Measurements from ENCODE around the gene CBX7. TPM values are rescaled to one million over a fixed set of nuclear protein-coding genes. Genes with fewer than 3 reads are reported as not detected.

The CBX7 gene
- polyA plus RNA-seq, 1 donor: 15.3 TPM

DNA sequence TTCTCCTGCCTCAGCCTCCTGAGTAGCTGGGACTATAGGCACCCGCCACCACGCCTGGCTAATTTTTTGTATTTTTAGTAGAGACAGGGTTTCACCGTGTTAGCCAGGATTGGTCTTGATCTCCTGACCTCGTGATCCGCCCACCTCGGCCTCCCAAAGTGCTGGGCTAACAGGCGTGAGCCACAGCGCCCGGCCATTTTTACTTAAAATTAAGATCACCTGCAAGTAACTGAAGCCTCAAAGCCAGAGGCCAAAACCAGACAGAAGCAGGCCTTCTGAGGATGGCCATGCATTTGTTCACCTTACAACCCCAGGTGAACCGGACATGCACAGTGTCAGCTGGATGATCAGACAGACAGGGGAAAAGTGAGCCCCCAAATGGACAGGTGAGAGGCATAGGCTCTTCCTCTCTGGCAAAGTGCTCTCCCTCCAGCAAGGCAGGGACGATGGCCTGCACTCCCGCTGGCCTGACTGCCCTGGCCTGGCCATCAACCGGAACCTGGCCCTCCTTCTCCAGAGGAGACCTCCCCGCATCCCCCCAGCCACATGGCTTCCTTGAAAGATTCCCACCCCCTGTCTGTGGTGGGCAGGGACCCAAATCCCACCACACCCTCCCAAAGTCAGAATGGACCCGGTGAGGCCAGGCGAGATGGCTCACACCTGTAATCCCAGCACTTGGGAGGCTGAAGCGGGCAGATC is 29.6 kb downstream of the CBX7 start:
- Histone ChIP-seq H3K4me3 (ENCODE audit: low read length) (no peak overlapping the region), H3K9me3 (ENCODE audit: control insufficient read depth, low read depth, low read length) (no peaks in the 10 kb centered on the region), H3K36me3 (ENCODE audit: control insufficient read depth, insufficient read depth, low read length) (no peaks in the 10 kb centered on the region), H3K4me1 (ENCODE audit: control insufficient read depth, insufficient read depth, low read length) (no peaks in the 10 kb centered on the region), H3K27me3 (ENCODE audit: control insufficient read depth, insufficient read depth, low read length) (no peaks in the 10 kb centered on the region), H3K27ac (ENCODE audit: low read length) (no peak overlapping the region)
- no peak for DNase-seq
- WGBS (ENCODE audit: insufficient coverage, low lambda C conversion rate): no CpG with 5 or more reads among the region's 17 CpGs

DNA sequence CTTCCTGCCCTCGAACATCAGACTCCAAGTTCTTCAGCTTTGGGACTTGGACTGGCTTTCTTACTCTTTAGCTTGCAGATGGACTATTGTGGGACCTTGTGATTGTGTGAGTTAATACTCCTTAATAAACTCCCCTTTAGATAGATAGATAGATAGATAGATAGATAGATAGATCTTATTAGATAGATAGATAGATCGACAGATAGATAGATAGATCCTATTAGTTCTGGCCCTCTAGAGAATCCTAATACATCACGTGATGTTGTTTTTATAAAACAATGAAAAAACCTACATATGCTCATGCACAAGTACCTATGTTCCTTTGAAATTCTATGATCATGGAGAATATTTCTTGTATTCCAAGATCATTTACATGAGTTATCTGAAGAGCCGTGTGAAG is 31.5 kb downstream of the CBX7 start:
- no peak overlapping the region for H3K4me3 ChIP-seq (ENCODE audit: low read length)
- no peaks in the 10 kb centered on the region for H3K4me1 ChIP-seq (ENCODE audit: control insufficient read depth, insufficient read depth, low read length)
- H3K9me3 ChIP-seq (ENCODE audit: control insufficient read depth, low read depth, low read length): no peaks in the 10 kb centered on the region
- no peak overlapping the region for H3K27ac ChIP-seq (ENCODE audit: low read length)
- H3K27me3 ChIP-seq (ENCODE audit: control insufficient read depth, insufficient read depth, low read length): peaks cover 2% of the 10 kb centered on the region
- 90% methylated on average over 2 of the region's 4 CpGs for WGBS (ENCODE audit: insufficient coverage, low lambda C conversion rate)
- DNase-seq: no peak
- no peaks in the 10 kb centered on the region for H3K36me3 ChIP-seq (ENCODE audit: control insufficient read depth, insufficient read depth, low read length)

DNA sequence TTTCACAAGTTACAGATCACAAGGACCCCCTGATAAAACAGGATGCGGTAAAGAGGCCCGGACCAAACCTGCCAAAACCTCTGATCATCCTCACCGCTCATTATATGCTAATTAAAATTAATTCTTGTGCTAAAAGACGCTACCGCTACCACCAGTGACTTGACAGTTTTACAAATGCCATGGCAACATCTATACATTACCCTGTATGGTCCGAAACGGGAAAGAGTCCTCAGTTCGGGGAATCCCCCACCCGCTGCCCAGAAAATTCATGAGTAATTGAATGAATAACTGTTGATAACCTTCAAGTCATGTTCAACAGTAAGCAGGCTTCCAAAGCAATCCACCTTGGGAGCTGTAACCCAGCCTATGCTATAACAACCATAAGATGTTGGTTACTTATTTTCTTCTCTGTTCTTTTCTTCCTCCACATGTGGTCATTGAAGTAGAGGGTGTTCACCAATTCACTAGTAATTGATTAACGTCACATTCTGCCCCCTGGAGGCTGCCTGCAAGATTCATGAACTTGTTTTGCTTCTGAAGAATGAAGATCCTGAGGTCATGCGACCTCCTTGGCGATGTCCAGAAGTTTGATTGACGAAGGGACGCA is 34.8 kb downstream of the CBX7 start:
- WGBS (ENCODE audit: insufficient coverage, low lambda C conversion rate): no CpG with 5 or more reads among the region's 14 CpGs
- H3K9me3 ChIP-seq (ENCODE audit: control insufficient read depth, low read depth, low read length): no peaks in the 10 kb centered on the region
- H3K27me3 ChIP-seq (ENCODE audit: control insufficient read depth, insufficient read depth, low read length): peaks cover 27% of the 10 kb centered on the region
- H3K36me3 ChIP-seq (ENCODE audit: control insufficient read depth, insufficient read depth, low read length): no peaks in the 10 kb centered on the region
- no peak overlapping the region for H3K27ac ChIP-seq (ENCODE audit: low read length)
- H3K4me1 ChIP-seq (ENCODE audit: control insufficient read depth, insufficient read depth, low read length): no peaks in the 10 kb centered on the region
- no peak overlapping the region for H3K4me3 ChIP-seq (ENCODE audit: low read length)
- DNase-seq: peak; percentile 53 to 59

DNA sequence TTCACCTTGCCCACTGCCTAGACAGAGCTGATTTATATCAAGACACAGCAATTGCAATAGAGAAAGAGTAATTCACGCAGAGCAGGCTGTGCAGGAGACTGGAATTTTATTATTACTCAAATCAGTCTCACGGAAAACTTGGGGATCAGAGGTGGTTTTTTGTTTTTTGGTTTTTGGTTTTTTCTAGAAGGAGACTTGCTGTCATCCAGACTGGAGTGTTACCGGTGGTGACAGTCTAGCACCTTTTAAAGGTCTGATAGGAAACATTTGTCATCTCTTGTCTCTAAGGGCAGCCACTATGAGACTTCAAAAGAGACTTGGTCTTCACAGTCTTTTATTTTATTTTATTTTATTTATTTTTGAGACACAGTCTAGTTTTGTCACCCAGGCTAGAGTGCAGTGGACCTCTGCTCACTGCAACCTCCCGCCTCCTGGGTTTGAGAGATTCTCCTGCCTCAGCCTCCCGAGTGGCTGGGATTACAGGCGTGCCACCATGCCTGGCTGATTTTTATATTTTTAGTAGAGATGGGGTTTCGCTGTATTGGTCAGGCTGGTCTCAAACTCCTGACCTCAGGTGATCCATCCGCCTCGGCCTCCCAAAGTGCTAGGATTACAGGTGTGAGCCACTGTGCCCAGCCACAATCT is 36.4 kb downstream of the CBX7 start:
- H3K36me3 ChIP-seq (ENCODE audit: control insufficient read depth, insufficient read depth, low read length): no peaks in the 10 kb centered on the region
- H3K9me3 ChIP-seq (ENCODE audit: control insufficient read depth, low read depth, low read length): no peaks in the 10 kb centered on the region
- no peak overlapping the region for H3K4me3 ChIP-seq (ENCODE audit: low read length)
- 56% methylated on average over 1 of the region's 9 CpGs for WGBS (ENCODE audit: insufficient coverage, low lambda C conversion rate)
- H3K27ac ChIP-seq (ENCODE audit: low read length): no peak overlapping the region
- no peaks in the 10 kb centered on the region for H3K4me1 ChIP-seq (ENCODE audit: control insufficient read depth, insufficient read depth, low read length)
- DNase-seq: no peak
- H3K27me3 ChIP-seq (ENCODE audit: control insufficient read depth, insufficient read depth, low read length): peaks cover 27% of the 10 kb centered on the region

DNA sequence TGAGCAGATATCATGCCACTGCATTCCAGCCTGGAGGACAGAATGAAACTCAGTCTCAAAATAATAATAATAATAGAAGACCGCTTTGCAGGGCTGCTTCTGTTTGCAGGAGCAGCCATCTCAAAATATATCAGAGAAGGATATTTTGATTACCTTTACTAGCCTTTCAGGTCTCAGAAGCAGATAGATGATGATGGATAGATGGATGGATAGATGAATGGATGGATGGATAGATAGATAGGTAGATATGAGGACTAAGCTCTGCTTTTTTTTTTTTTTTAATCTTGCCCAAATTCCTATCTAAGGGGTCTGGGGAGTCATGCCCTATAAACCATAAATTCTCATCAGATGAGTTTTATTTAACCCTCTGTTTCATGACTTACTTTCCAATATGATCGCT is 36.9 kb downstream of the CBX7 start:
- no peaks in the 10 kb centered on the region for H3K4me1 ChIP-seq (ENCODE audit: control insufficient read depth, insufficient read depth, low read length)
- H3K9me3 ChIP-seq (ENCODE audit: control insufficient read depth, low read depth, low read length): no peaks in the 10 kb centered on the region
- no peak overlapping the region for H3K27ac ChIP-seq (ENCODE audit: low read length)
- no peaks in the 10 kb centered on the region for H3K36me3 ChIP-seq (ENCODE audit: control insufficient read depth, insufficient read depth, low read length)
- H3K27me3 ChIP-seq (ENCODE audit: control insufficient read depth, insufficient read depth, low read length): peaks cover 27% of the 10 kb centered on the region
- DNase-seq: no peak
- no CpG with 5 or more reads among the region's 2 CpGs for WGBS (ENCODE audit: insufficient coverage, low lambda C conversion rate)
- H3K4me3 ChIP-seq (ENCODE audit: low read length): no peak overlapping the region

DNA sequence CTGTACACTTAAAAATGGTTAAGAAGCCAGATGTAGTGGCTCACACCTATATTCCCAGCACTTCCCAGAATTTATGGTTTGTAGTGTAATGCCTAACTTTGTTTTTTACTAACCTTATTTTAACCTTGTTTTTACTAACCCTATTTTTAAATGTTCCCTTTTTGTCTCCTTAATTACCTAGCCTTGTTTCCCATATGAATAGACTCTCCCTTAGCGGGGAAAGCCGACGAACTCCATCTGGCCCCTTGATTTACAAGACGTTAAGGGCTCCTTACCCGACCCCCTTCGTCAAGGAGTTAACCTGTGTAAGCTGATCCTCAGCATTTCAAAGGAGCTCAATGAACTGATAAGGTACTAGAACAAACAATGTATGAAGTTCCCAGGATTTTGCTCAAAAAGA is 38.4 kb downstream of the CBX7 start:
- Histone ChIP-seq H3K4me3 (ENCODE audit: low read length) (no peak overlapping the region), H3K36me3 (ENCODE audit: control insufficient read depth, insufficient read depth, low read length) (no peaks in the 10 kb centered on the region), H3K27me3 (ENCODE audit: control insufficient read depth, insufficient read depth, low read length) (peaks cover 27% of the 10 kb centered on the region), H3K27ac (ENCODE audit: low read length) (no peak overlapping the region), H3K4me1 (ENCODE audit: control insufficient read depth, insufficient read depth, low read length) (no peaks in the 10 kb centered on the region), H3K9me3 (ENCODE audit: control insufficient read depth, low read depth, low read length) (no peaks in the 10 kb centered on the region)
- no CpG with 5 or more reads among the region's 6 CpGs for WGBS (ENCODE audit: insufficient coverage, low lambda C conversion rate)
- DNase-seq: no peak

DNA sequence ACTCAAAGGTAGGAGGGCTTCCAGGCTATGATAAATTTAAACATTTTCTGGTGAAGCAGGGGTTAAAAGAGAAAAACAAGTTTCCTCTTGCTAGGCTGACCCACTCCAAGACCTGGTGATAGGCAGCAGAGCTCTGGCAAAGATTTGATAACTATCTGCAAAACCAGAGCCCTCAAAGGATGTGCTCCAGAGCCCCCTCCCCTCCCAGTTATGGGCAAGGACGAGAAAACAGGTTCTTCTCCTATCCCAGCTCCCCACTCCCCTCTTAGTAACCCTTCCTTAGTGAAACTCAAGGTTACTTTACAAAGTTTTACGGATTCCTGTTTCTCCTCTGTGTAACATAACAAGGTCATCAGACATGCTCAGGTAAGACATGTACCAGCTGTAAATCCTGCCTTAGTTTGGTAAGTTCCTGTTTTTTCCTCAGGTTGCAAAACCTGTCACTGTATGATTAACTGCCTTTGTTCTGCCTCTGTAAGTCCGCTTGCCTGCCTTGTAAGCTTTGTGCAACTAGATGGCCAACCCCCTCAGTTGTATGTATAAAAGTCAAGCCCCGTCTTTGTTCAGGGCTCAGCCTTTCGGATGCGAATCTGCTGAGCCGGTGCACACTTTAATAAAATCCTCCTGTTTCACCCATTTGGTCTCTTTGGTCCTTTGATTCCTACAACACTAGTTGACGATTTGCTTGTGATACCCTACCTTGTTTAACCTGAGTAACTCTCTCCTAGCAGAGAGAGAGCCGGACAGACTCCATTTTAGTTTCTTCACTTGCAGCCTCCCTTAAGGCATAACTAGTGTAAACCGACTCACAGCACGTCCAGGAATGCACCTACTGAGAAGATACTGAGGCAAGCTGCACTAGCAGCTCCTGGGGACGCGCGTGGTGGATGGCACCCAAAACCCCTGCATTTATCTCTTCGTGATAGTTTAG is 41.6 kb downstream of the CBX7 start:
- Histone ChIP-seq H3K9me3 (ENCODE audit: control insufficient read depth, low read depth, low read length) (no peaks in the 10 kb centered on the region), H3K27me3 (ENCODE audit: control insufficient read depth, insufficient read depth, low read length) (peaks cover 23% of the 10 kb centered on the region), H3K27ac (ENCODE audit: low read length) (no peak overlapping the region), H3K4me1 (ENCODE audit: control insufficient read depth, insufficient read depth, low read length) (no peaks in the 10 kb centered on the region), H3K36me3 (ENCODE audit: control insufficient read depth, insufficient read depth, low read length) (no peaks in the 10 kb centered on the region), H3K4me3 (ENCODE audit: low read length) (no peak overlapping the region)
- DNase-seq: peak in 1 of 2 donors; percentile 22
- WGBS (ENCODE audit: insufficient coverage, low lambda C conversion rate): 80% methylated on average over 1 of the region's 15 CpGs

DNA sequence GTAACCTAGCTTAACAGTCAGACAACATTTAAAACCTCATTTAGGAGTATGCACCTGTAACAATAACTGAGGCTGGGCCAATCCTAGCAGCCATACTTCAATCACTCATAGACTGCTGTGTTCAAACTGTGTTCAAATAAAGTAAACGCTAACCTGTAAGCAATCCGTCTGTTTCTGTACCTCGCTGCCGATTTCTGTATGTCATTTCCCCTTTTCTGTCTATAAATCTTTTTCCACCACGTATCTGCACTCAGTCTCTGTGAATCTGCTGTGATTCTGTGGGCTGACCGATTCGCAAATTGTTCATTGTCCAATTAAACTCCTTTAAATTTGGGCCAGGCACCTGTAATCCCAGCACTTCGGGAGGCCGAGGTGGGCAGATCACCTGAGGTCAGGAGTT is 43.1 kb downstream of the CBX7 start:
- Histone ChIP-seq H3K27ac (ENCODE audit: low read length) (no peak overlapping the region), H3K4me3 (ENCODE audit: low read length) (no peak overlapping the region), H3K36me3 (ENCODE audit: control insufficient read depth, insufficient read depth, low read length) (no peaks in the 10 kb centered on the region), H3K27me3 (ENCODE audit: control insufficient read depth, insufficient read depth, low read length) (peaks cover 10% of the 10 kb centered on the region), H3K9me3 (ENCODE audit: control insufficient read depth, low read depth, low read length) (no peaks in the 10 kb centered on the region), H3K4me1 (ENCODE audit: control insufficient read depth, insufficient read depth, low read length) (no peaks in the 10 kb centered on the region)
- no peak for DNase-seq
- 79% methylated on average over 4 of the region's 9 CpGs for WGBS (ENCODE audit: insufficient coverage, low lambda C conversion rate)

DNA sequence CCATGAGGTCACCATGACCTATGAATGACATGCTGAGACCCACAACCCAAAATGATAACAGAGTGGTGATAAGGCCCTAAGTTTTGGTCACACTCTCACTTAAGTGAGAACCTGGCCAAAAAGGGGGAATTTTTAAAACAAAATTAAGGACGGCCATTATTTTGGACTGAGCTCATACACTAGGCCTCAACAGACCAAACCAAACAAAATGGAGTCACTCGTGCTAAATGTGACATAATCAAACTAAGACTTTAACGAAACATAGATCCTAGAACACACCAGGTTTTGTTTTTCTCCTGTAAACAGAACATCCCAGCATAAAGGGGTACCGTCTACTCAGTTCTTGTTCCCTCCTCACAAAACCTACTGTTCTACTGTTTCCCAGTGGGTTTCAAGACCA is 44.0 kb downstream of the CBX7 start:
- Histone ChIP-seq H3K27ac (ENCODE audit: low read length) (no peak overlapping the region), H3K27me3 (ENCODE audit: control insufficient read depth, insufficient read depth, low read length) (peaks cover 1% of the 10 kb centered on the region), H3K4me1 (ENCODE audit: control insufficient read depth, insufficient read depth, low read length) (no peaks in the 10 kb centered on the region), H3K9me3 (ENCODE audit: control insufficient read depth, low read depth, low read length) (no peaks in the 10 kb centered on the region), H3K36me3 (ENCODE audit: control insufficient read depth, insufficient read depth, low read length) (no peaks in the 10 kb centered on the region), H3K4me3 (ENCODE audit: low read length) (no peak overlapping the region)
- no peak for DNase-seq
- WGBS (ENCODE audit: insufficient coverage, low lambda C conversion rate): 85% methylated on average over 2 of the region's 4 CpGs

DNA sequence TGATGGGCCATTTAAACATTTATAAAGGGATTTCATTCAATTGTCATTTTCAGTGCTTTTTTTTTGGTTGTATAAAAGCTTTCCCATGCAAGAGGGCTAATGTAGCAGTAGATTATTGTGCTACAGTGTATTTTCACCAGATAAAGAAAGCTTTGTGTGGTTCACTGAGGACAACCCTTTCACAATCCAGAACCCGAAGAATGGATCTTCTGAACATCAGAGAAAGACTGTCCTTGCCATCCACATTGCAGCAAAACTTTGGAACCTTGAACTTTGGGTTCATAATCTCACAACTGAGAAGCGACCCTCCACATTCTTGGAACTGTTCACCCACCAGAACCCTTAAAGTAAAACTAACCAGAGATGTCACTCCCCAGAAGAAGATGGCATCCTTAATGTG is 46.2 kb downstream of the CBX7 start:
- Histone ChIP-seq H3K9me3 (ENCODE audit: control insufficient read depth, low read depth, low read length) (no peaks in the 10 kb centered on the region), H3K27ac (ENCODE audit: low read length) (no peak overlapping the region), H3K36me3 (ENCODE audit: control insufficient read depth, insufficient read depth, low read length) (no peaks in the 10 kb centered on the region), H3K27me3 (ENCODE audit: control insufficient read depth, insufficient read depth, low read length) (no peaks in the 10 kb centered on the region), H3K4me3 (ENCODE audit: low read length) (no peak overlapping the region), H3K4me1 (ENCODE audit: control insufficient read depth, insufficient read depth, low read length) (no peaks in the 10 kb centered on the region)
- no peak for DNase-seq
- no CpG with 5 or more reads among the region's 2 CpGs for WGBS (ENCODE audit: insufficient coverage, low lambda C conversion rate)
